Mammary epithelial cell (primary cell): ENCODE results near the gene WDR70.

Source experiments
- EZH2 ChIP-seq: IDR thresholded peaks from 2 replicates; pipeline ENCODE4 v1.6.1; 2012; ENCODE audit warnings: low read length, inconsistent platforms, borderline replicate concordance
- TF ChIP-seq, protein P1 (sequence below), 2 donors: IDR thresholded peaks in 1 of 2; conservative IDR thresholded peaks in 1 of 2; 2 replicates each; pipeline ENCODE4 v1.5.1; 2011 to 2012; ENCODE audit warnings: inconsistent platforms in 2 of 2, low read length in 2 of 2, mild to moderate bottlenecking in 2 of 2, control low read depth in 1 of 2, low read depth in 1 of 2; ENCODE audit not compliant: insufficient read depth in 1 of 2; ENCODE audit errors: extremely low read depth in 1 of 2

DNA sequence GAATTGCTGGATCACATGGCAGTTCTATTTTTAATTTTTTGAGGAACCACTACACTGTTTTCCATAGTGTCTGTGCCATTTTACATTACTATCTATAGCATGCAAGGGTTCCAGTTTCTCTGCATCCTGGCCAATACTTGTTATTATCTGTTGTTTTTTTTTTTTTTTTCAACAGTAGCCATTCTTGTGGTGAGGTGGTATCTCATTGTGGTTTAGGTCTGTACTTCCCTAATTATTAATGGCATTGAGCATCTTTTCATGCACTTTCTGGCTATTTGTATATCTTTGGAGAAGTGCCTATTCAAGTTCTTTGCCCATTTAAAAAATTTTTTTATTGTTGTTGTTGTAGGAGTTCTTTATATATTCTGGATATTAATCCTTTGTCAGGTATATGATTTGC, 363.0 kb downstream of the WDR70 start:
- TF ChIP-seq EZH2: no peak
- TF ChIP-seq, protein P1, sequence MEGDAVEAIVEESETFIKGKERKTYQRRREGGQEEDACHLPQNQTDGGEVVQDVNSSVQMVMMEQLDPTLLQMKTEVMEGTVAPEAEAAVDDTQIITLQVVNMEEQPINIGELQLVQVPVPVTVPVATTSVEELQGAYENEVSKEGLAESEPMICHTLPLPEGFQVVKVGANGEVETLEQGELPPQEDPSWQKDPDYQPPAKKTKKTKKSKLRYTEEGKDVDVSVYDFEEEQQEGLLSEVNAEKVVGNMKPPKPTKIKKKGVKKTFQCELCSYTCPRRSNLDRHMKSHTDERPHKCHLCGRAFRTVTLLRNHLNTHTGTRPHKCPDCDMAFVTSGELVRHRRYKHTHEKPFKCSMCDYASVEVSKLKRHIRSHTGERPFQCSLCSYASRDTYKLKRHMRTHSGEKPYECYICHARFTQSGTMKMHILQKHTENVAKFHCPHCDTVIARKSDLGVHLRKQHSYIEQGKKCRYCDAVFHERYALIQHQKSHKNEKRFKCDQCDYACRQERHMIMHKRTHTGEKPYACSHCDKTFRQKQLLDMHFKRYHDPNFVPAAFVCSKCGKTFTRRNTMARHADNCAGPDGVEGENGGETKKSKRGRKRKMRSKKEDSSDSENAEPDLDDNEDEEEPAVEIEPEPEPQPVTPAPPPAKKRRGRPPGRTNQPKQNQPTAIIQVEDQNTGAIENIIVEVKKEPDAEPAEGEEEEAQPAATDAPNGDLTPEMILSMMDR (conservative IDR thresholded peaks at IDR 0.05 in 1 of 2, IDR thresholded peaks at IDR 0.05 in 1 of 2; ENCODE audit: extremely low read depth in 1 of 2, insufficient read depth in 1 of 2, low read depth in 1 of 2, low read length in 2 of 2): no peak
